ENCODE measurements around the gene SIGMAR1.

DNA sequence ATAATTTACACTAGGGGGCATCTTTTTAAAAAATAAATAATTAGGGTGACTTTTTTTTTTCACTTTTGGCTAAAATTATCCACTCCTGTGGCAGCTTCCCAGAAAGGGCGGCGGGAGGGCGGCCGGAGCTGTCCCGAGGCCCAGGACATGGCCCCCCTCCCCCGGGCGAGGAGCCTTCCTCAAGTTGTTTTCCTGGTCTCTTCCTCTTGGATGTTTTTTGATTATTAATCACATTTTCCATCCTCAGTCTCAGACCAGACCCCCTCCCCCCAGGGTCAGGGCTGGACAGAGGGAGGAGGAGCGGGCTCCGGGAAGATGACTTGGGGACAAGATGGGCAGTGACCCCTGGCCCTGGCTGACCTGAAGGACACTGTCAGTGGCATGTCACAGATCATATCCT is 43.4 kb downstream of the SIGMAR1 start:
- TF ChIP-seq, protein P1, sequence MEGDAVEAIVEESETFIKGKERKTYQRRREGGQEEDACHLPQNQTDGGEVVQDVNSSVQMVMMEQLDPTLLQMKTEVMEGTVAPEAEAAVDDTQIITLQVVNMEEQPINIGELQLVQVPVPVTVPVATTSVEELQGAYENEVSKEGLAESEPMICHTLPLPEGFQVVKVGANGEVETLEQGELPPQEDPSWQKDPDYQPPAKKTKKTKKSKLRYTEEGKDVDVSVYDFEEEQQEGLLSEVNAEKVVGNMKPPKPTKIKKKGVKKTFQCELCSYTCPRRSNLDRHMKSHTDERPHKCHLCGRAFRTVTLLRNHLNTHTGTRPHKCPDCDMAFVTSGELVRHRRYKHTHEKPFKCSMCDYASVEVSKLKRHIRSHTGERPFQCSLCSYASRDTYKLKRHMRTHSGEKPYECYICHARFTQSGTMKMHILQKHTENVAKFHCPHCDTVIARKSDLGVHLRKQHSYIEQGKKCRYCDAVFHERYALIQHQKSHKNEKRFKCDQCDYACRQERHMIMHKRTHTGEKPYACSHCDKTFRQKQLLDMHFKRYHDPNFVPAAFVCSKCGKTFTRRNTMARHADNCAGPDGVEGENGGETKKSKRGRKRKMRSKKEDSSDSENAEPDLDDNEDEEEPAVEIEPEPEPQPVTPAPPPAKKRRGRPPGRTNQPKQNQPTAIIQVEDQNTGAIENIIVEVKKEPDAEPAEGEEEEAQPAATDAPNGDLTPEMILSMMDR (IDR thresholded peaks at IDR 0.05): no peak
- no peak for TF ChIP-seq POLR2A (IDR thresholded peaks at IDR 0.05)

All from uterus (tissue), 2 donors.